Activated T-cell treated with anti-CD3 and anti-CD28 coated beads for 24 hours (primary cell): ENCODE measurements around the gene DUOX1.

Experiments used
- DNase-seq: peaks from one replicate; pipeline ENCODE4 v3.0.0-alpha.2; 2020; ENCODE audit warnings: low read depth

Gene DUOX1

DNA sequence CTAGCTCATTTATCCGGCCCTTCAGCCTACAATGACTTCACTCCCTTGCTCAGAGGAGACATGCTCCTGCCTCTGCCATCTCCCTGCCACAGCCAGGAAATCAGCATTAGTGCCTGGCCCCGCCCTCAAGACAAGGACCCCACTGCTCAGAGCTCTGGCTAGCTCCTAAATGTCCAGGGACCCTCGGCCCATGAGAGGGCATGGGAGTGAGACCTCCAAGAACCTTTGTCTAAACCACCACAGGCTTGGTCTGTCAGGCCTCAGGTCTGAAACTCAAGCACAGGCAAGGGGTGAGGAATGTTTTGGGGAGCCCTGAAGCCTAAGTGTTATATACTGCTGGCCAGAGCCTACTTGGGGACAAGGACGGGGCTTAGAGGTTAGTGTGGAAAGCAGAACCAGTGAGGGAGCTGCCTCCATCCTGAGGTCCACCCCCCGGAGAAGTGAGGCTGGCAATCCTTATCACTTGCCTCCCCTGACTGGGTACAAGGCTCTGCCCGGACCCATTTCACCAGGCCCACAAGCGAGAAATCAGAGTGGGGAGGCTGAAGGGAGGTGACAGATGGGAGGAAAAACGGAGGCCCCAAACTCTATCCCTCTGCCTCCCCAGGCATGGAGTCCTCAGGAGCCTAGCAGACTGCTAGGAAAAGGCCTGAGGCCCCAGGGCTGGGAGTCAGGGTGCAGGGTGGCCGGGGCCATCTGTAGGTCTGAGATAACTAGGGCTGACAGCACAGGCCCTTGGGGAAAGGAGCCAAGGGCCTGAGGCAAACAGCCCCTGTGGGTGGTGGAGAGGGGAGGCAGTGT, 39.2 kb downstream of the DUOX1 start:
- no peak for DNase-seq

DNA sequence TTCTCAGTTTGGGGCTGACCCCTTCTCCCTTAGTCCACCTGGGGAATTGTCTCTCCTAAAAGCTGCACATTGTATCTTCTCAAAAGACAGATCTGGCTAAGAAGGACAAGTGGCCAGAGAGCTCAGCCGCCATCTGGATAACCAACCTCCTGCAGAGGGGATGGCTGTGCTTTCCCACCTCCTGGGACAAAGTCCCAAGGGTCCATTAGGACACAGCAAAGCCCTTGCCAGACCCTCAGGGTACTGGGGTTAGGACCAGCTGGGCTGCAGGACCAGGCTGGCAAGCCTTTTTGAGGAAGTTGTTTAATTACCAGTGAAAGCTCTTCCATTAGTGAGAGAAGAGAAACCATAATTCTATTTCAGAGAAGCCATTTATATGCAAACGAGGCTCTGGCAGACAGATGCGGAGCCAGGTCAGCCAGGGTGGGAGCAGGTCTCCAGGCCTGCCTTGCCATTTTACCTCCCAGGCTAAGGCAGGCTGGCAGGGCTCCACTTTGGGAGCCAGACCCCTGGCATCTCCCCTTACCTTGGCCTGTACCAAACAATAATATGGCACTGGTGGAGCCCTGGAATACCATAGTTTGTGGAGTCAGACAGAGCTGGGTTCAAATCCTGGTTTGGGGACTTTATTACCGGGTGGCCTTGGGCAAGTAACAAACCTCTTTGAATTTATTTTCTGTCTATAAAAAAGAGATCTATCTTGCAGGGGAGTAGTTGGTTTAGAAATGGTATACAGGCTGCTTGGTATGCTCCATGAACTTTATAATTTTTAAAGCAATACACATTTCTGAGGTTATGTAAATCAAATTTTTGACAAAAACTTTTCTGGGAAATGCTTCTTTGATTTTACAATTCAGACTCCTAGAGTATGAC, 40.0 kb downstream of the DUOX1 start:
- no peak for DNase-seq

DNA sequence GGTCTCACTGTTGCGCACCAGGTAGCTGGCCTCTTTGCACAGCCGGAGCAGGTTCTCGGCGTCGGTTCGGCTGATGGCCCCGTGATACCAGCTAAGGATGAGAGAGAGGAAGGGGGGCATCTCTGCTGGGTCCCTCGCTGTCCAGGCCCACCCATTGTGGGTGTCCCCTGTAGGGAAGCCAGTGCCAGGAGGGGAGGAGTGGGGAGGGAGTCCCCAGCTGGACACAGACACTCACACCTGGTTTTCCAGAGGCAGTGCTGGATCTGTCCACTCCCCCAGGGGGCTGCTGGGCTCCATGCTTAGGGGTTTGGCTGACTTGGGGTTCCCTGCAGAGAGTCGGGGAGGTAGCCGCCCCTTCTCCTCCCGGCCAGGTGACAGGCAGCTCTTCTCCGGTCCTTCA, 42.1 kb downstream of the DUOX1 start:
- no peak for DNase-seq

DNA sequence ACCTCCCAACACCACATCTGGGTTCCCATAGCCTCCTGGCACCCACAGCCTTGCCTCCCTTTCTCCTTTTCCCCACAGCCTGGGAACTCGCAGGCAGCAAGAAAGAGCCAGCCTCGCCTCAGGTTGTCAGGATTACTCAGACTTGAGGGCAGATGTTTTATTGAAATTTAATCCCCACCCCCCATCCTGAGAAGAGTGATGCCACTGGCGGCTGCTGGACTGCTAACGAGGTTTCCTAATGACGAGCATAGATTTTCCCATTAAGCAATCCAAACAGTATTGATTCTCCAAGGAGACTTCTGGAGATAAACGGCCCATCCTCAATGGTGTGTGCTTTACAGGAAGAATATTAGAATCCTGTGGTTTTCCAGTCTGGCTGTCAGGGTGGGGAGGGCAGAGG, 44.3 kb downstream of the DUOX1 start:
- no peak for DNase-seq

DNA sequence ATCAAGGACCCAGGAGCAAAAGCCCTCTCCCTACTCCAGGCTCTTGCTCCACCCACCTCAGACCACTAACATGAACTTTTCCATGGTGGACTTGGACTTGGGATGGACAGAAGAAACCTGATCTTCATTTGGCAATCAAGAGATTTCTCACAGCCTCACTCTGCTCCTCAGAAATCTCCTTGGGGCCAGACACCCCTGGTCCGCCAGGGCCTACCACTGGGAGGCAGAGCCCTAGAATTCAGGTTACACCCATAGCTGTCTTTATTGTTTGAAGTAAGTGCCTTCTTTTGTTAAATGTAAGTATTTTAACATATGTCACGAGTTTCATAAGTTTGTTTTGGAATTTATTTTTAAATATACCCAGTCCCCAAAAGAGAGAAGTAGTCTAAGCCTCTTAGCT, 44.8 kb downstream of the DUOX1 start:
- no peak for DNase-seq

DNA sequence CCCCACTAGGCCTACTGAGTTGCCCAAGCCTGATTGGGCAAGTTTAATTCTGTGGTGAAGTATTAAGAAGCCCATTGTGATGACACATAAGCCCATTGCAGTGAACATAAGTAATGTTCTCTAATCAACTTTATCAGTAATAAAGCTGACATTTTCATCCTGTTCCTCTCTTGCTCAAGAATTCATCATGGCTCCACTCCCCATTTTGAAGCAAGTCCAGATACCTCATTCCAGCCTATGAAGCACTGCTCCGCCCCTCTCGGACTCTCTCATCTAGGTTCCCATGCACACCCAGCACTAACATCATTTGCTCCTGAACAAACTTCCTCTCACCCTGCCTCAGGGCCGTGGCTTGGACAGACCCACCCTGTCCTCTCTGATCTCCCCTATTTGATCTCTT, 47.5 kb downstream of the DUOX1 start:
- DNase-seq, result no peak

DNA sequence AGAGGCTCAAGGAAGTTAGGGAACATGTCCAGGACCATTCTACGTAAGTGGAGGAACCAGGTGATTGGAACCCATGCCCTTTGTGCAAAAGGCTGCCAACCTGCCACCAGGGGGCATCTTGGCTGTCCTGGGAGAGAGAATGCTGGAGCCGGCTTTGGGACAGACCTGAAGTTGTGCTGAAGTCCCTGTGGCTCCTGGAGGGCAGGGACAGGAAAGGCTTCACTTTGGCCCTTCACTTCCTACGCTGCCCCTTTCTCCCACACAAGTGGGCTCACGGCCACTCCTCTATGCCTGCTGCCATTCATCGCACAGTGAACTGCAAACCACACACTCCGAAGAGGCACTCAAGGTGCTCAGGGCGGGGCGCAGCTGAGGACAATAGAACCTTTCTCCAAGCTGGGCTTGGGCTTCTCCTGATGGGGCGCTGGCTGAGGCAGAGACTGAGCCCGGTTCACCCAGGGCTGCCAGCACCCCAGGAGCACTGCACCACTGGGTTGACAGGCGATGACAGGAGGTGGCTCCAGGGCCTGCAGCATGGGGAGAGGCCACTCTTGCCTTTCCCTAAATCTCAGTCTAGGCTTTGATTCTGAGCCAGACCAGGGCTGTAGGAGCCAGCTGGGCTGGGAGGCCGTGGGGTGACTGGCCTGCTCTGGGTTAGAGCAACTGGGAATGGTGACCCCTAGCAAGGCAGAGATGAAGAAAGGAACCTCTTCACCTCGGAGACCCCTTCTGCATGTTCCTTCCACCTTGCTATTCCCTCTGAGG, 49.6 kb downstream of the DUOX1 start:
- DNase-seq, result peak; percentile 23

DNA sequence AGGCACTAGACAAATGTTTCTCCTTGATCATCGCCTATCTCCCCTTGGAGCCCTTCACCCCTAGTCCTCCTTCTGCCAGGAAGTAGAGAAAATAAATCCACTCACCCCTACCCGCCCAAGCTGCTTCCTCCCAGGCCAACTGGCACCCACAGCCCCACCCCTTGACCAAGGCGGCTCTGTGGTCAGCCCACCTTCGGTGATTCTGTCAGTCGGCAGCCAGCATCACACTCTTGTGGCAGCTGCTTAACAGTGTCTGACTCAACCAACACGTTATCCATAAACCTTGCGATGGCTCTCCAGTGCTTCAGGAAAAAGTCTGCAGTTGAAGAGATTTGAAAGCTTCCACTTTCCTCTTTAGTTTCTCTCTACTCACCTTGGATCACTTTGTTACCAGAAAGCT, 50.4 kb downstream of the DUOX1 start:
- DNase-seq, result no peak

DNA sequence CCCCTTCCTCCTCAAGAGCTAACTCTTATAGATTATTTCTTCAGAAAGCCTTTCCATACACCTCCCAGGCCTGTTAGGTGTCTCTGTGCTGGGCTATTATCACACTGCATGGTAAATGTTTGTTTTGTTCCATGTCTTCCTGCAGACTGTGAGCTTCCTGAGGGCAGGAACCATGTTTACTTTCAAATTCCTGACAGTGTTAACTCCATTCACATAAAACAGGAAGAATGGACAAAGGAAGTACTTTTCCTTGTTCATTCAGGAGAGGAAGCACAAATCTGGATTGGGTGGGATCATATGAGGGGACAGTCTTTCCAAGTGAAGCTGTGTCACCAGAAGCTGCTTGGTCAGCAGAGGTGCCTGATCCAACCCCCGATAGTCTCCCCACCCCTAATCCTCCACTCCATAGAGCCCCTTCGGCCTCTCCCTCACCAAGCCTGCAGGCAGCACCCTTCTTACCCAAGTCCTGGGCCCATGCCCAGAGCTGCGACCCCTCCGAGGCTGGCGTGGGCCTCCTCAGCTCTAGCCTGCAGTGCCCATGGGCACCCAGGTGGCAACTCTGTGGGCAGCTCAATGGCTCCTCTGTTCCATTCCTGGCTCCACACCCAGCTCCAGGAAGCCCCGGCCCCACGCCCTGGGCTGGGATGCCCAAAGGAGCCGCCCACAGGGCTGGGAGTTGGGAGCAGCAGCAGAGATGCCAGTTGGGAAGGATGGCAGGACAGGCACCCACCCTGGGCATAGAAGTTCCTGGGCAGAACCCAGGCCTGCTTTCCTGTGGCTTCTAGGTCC, 51.0 kb downstream of the DUOX1 start:
- DNase-seq, result no peak

DNA sequence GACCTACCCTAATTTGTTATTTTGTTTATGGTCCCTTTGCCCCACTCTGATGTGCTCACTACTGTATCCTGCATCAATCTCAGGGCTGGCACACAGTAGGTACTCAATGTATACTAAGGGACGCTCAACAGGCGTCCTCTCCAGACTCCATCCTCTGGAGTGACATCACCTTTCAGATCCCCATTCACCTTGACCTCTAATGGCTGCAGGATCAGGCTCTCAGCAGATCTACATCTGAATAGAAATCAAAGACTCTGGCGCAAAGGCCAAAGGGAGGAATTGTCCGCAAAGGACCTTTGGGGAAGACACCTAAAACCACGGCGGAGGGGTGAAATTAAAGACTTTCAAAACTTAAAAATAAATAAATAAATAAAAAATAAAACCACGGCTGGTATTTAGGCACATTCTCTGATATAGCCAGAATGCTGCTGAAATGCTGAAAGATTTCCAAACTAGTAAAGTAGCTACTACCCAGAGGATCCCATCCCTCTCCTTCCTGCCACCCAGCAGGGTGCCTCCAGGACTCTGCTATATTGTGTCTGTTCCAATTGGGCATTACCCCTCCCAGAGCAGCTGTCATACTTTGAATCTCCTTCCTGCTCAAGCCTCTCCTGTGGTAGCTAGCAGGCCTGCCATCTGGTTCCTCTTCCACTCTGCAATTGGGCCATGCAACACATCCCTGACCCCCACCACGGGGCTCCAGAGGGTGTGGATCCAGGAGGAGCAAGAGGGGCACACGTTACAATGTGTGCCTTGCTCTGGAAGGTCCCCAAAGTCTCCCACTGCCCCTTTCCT, 51.9 kb downstream of the DUOX1 start:
- no peak for DNase-seq

DNA sequence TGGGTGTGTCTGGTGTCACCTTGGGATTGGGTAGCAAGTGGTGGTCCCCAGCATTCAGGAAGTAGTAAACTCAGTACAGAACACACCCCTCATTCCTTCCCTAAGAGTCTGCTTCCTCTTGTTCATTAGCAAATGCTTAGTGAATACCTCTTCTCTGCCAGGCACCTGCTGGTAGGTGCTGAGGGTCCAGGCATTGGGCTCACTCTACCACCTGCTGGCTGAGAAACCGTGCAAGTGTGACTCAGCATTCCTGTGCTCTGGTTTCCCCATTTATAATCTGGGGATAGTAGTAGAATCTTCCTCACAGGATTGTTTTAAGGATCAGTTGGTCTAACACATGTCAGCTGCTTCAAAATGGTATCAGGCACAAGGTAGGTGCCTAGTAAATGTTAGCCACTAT, 53.2 kb downstream of the DUOX1 start:
- DNase-seq, result no peak

DNA sequence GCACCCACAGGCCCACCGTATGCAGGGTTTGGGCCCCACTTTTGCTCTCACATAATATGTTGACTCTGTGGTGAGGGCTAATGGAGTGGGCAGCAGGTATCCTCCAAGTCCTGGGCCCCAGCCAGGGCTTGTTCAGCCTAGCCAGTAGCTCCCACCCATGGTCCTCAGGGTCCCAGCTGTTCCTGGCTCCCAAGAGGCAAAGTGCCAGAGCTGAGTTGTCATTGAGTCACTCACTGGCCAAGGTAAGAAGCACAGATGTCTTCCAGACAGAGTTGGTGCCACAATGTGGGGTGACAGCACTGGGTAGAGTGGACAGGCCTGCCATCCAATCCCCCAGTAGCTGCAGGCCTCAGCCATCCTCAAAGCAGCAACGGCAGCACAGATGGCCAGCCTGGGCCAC, 53.7 kb downstream of the DUOX1 start:
- no peak for DNase-seq

DNA sequence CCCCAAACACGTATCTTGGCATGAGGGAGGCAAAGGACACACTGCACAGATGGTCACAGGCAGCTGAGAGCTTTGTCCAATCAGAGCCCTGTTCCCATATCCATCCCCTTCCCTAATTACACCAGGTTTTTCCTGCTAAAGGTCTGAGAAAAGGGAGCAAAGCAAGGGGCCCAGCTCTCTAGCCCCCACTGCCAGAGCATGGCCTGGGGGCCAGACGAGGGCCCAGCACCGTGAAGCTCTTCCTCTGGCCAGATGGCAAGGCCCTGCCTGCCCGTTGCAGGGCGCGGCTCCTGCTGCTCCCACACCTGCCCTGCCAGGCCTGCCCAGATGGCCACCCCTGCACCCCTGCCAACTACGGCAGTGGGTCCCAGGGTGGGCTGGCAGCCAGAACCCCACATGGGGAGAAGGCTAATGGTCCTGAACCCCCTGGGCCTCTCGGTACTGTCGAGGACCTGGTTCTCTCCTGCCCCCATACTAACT, 54.8 kb downstream of the DUOX1 start:
- DNase-seq, result no peak

DNA sequence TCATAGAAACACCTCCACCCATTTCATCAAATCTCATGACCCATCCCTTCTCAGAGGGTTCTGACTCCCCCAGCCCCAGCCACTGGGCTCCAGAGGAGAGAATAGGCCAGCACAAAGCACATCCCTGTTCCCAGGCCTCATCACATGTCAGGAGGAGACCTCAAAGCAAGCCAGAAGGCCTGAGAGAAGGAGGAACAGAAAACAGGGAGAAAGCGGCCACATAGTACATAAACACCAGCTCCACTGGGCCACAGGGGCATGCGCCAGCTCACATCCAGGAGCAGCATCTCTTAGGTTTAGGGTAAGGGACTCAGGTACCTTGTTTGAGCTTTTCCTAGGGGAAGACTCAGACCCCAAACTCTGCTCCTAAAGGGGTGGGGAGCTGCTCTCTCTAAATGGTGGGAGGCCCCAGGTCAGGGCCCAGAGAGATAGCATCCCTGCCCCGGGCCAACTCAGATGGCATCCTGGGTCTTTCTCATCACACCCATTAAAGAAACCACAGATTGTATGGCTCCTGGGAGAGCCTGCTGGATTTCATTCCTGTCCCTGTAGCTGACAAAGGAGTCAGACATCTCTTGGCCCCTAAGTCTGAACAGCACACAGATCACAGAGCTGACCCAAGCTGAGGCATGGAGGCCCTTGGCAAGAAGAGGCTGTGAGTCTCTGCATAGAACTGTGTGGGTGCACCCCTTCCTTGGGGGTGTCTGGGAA, 55.4 kb downstream of the DUOX1 start:
- DNase-seq, result no peak

DNA sequence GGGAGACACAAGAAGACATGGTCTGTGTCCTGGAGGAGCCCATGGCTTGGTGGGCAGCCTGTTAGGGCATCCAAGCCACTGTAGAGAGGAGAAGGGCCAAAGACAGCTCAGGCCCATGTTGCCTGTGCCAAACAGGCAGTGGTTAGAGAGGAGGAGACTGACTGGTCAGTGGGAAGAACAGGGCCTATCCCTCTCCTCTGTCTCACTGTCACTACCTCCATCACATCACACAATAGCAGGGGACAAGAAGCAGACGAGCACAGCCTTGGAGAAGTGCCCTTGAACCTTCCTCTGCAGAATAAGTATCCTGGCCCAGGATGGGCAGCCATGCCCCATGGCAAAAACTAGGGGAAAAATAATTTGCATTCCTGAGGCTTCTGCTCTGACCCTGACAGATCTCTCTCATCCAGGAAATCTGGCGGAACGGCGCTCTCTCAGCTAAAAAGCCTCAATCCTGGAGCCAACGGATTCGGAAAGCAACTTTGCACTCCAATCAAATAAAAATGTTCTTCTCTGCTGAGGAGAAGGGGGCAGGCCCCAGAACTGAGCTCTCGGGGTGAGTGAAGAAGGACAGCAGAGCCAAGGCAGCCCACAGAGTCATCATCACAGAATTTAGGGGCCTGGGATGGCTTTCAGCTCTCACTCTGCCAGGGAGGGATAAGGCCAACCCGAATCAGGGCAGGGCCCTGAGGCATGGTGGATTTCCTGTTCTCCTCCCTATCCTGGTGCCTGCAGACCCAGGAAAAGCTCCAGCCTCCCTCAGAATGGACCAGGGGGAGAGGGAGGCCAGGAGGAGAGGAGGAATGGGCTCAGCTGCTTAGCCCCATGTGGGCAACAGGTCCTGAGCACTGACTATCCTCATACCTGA, 56.3 kb downstream of the DUOX1 start:
- DNase-seq, result no peak

DNA sequence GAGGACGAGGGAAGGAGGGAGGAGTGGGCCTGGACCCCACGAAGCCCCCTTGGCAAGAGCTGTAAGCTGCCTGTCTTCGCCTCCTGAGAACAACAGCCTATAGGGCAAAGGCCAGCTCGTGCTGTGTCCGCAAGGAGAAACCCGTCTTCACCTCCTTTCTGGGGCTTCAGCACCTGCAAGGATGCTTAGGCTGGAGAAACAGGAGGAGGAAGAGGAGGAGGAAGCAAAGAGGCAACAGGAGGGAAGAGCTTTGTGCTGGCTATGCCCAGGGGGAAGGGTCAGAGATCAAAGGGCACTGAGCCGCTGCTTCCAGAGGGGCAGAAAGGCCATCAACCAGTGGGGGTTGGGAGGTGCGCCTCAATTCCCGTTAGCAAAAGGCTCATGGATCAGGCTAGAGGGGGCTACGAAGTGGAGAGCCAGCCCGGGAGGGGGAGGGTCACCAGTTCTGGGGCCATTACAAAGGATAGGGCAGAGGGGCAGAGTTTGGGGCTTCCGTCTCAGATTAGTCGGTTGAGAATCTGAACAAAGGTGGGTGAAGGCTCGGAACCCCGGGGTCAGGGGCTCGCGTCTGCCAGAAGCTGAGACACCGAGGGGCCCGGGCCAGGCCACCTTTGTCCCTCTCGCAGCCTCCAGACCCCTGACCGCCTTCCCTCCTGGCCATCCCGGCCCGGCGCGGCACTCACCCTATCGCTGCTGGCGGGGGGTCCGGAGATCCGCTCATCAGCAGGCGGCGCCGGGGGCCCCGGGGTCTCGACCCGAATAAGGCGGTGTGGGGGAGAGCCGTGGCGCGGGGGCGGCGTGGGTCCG, 57.2 kb downstream of the DUOX1 start:
- DNase-seq, result no peak

DNA sequence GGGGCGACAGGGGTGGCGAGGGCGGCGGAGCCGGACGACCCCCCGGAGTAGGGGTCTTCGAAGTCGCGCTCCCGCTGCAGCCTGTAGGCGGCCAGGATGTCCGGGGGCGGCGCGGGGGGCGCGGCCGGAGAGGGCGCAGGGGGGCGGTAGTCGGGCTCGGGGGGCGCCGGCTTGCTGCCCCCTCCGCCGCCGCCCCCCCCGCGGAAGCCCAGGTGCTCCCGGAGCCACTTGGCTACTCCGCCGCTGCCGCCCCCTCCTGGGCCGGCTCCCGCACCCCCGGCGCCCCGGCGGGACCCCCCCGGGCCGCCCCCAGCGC, 57.7 kb downstream of the DUOX1 start:
- DNase-seq, result no peak
